ENCODE measurements around the gene USP16. TPM values are rescaled to one million over a fixed set of nuclear protein-coding genes. Genes with fewer than 3 reads are reported as not detected.

Gene USP16
- 26.9 TPM for polyA plus RNA-seq (2013, experiment 1 of 2)
- polyA plus RNA-seq (2013, experiment 2 of 2), result 27.3 TPM

DNA sequence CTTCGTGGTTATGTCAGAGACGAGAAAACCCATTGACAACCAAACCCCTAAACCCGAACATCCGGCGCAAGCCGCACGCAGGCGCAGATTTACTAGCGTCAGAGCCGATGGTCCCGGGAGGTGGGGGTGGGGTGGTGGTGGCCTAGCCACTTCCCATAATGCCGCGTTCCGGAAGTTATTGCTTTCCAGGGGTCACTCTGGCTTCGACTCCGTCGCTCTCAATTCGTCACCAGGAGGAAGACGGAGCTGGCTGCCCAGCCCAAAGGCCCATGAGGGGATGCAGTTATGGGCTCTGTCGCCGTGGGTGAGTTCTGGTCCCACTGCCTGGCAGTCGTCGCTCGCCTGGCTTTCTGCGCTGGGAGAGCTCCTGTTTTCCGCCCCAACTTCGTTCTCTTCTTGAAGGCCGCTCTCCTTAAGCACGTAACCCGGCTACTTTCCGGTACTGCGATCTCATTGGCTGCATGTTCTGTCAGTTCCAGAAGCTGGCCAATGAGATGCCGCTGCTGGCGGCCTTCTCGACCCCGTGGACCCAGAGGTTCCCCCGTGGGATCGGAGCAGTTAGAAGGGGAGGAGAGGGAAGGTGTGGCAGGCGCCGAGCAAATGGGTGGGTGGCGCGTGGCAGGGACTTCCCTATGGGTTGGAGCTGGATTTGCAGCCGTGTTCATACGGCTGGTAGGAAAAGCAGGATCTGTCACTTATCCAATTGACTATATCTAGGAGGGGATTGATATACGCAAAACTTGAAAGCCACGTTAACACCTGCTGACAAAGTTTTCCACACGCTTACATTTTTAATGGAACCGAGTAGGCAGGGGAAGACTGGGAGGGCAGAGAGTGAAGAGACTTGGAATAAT lies at the start of gene USP16:
TSS of gene USP16 (plus strand) at position 195 of the 854 bp plus-strand sequence. CDS start 3,246 bp downstream, outside the sequence.
- H2BK120ac ChIP-seq (ENCODE audit: low read depth, low read length), result no peak within 1 kb of the TSS
- peak within 1 kb of the TSS; percentile 94 for H3K9ac ChIP-seq (ENCODE audit: low read depth, low read length, poor library complexity)
- peaks cover 2 to 13% of the 10 kb centered on the region in 2 donors for H3K36me3 ChIP-seq (replicated peaks in 1 of 2; ENCODE audit: control insufficient read depth in 2 of 2, insufficient read depth in 2 of 2, low read length in 2 of 2)
- no peak within 1 kb of the TSS for H3K14ac ChIP-seq (ENCODE audit: low read length)
- peak; percentile 98 for DNase-seq (ENCODE audit: low spot score)
- H4K8ac ChIP-seq (ENCODE audit: low read depth, low read length), result no peak within 1 kb of the TSS
- WGBS, 2 donors (ENCODE audit: extremely low coverage in 2 of 2, insufficient read length in 2 of 2, insufficient replicate concordance in 1 of 2), result no CpG with 5 or more reads among the region's 48 CpGs
- H2AK5ac ChIP-seq (ENCODE audit: low read depth, low read length), result peak within 1 kb of the TSS; percentile 63
- peak within 1 kb of the TSS; percentile 92 for H3K18ac ChIP-seq (ENCODE audit: low read length)
- H2BK5ac ChIP-seq (ENCODE audit: low read length), result peak within 1 kb of the TSS; percentile 80
- peak within 1 kb of the TSS; percentile 60 for H3K4me2 ChIP-seq (ENCODE audit: insufficient read depth, low read length, poor library complexity, severe bottlenecking)
- H3K4ac ChIP-seq (ENCODE audit: low read length), result no peak within 1 kb of the TSS
- H3K27ac ChIP-seq (replicated peaks; ENCODE audit: low read length), result peak within 1 kb of the TSS; percentile 88
- no peaks in the 10 kb centered on the region for H3K27me3 ChIP-seq (ENCODE audit: control insufficient read depth in 3 of 3, insufficient read depth in 3 of 3, low read depth in 1 of 3, low read length in 3 of 3)
- H3K79me1 ChIP-seq (ENCODE audit: low read depth, low read length), result peaks cover 1% of the 10 kb centered on the region
- no peak within 1 kb of the TSS for H4K91ac ChIP-seq (ENCODE audit: low read depth, low read length, poor library complexity)
- H3K4me3 ChIP-seq (ENCODE audit: low read length in 2 of 2), result peak within 1 kb of the TSS; percentile 90 to 94
- H3K9me3 ChIP-seq (replicated peaks in 1 of 2; ENCODE audit: control insufficient read depth in 2 of 2, insufficient read depth in 1 of 2, low read depth in 1 of 2, low read length in 2 of 2), result no peaks in the 10 kb centered on the region
- H3K4me1 ChIP-seq (ENCODE audit: control insufficient read depth in 2 of 2, insufficient read depth in 1 of 2, low read depth in 1 of 2, low read length in 2 of 2), result peaks cover 0 to 2% of the 10 kb centered on the region in 2 donors
- H3K23ac ChIP-seq (ENCODE audit: low read depth, low read length, poor library complexity), result peak within 1 kb of the TSS; percentile 80
- H2BK15ac ChIP-seq (ENCODE audit: low read length), result no peak within 1 kb of the TSS
- H2AFZ ChIP-seq (ENCODE audit: low read length), result peak within 1 kb of the TSS; percentile 98
- H2BK12ac ChIP-seq (ENCODE audit: low read length), result no peak within 1 kb of the TSS

GRCh38 chr21:28975397-28975796 lies 49.1 kb upstream of the USP16 start:
- no peak overlapping the region for H3K4me3 ChIP-seq (ENCODE audit: low read length in 2 of 2)
- no peaks in the 10 kb centered on the region for H3K27me3 ChIP-seq (ENCODE audit: control insufficient read depth in 3 of 3, insufficient read depth in 3 of 3, low read depth in 1 of 3, low read length in 3 of 3)
- H3K4me2 ChIP-seq (ENCODE audit: insufficient read depth, low read length, poor library complexity, severe bottlenecking), result no peak overlapping the region
- H3K79me1 ChIP-seq (ENCODE audit: low read depth, low read length), result no peaks in the 10 kb centered on the region
- peaks cover 7 to 72% of the 10 kb centered on the region in 2 donors for H3K36me3 ChIP-seq (replicated peaks in 1 of 2; ENCODE audit: control insufficient read depth in 2 of 2, insufficient read depth in 2 of 2, low read length in 2 of 2)
- H2BK120ac ChIP-seq (ENCODE audit: low read depth, low read length), result no peak overlapping the region
- H2BK5ac ChIP-seq (ENCODE audit: low read length), result no peak overlapping the region
- H3K9ac ChIP-seq (ENCODE audit: low read depth, low read length, poor library complexity), result no peak overlapping the region
- peaks cover 1 to 4% of the 10 kb centered on the region in 2 donors for H3K4me1 ChIP-seq (ENCODE audit: control insufficient read depth in 2 of 2, insufficient read depth in 1 of 2, low read depth in 1 of 2, low read length in 2 of 2)
- no peak overlapping the region for H3K14ac ChIP-seq (ENCODE audit: low read length)
- no peak for DNase-seq (ENCODE audit: low spot score)
- no peak overlapping the region for H2AK5ac ChIP-seq (ENCODE audit: low read depth, low read length)
- no peak overlapping the region for H3K4ac ChIP-seq (ENCODE audit: low read length)
- no peak overlapping the region for H4K8ac ChIP-seq (ENCODE audit: low read depth, low read length)
- H4K91ac ChIP-seq (ENCODE audit: low read depth, low read length, poor library complexity), result no peak overlapping the region
- H3K23ac ChIP-seq (ENCODE audit: low read depth, low read length, poor library complexity), result no peak overlapping the region
- no peak overlapping the region for H2BK12ac ChIP-seq (ENCODE audit: low read length)
- H2BK15ac ChIP-seq (ENCODE audit: low read length), result no peak overlapping the region
- no CpG with 5 or more reads among the region's 3 CpGs for WGBS, 2 donors (ENCODE audit: extremely low coverage in 2 of 2, insufficient read length in 2 of 2, insufficient replicate concordance in 1 of 2)
- no peak overlapping the region for H2AFZ ChIP-seq (ENCODE audit: low read length)
- no peak overlapping the region for H3K27ac ChIP-seq (replicated peaks; ENCODE audit: low read length)
- no peak overlapping the region for H3K18ac ChIP-seq (ENCODE audit: low read length)
- H3K9me3 ChIP-seq (replicated peaks in 1 of 2; ENCODE audit: control insufficient read depth in 2 of 2, insufficient read depth in 1 of 2, low read depth in 1 of 2, low read length in 2 of 2), result peaks cover 2 to 12% of the 10 kb centered on the region in 2 donors

GRCh38 chr21:28979092-28979491 lies 45.4 kb upstream of the USP16 start:
- Histone ChIP-seq H3K4me2 (ENCODE audit: insufficient read depth, low read length, poor library complexity, severe bottlenecking) (no peak overlapping the region), H2BK15ac (ENCODE audit: low read length) (no peak overlapping the region), H3K23ac (ENCODE audit: low read depth, low read length, poor library complexity) (no peak overlapping the region), H2AFZ (ENCODE audit: low read length) (no peak overlapping the region), H3K36me3 (replicated peaks in 1 of 2; ENCODE audit: control insufficient read depth in 2 of 2, insufficient read depth in 2 of 2, low read length in 2 of 2) (peaks cover 7 to 92% of the 10 kb centered on the region in 2 donors), H3K9me3 (replicated peaks in 1 of 2; ENCODE audit: control insufficient read depth in 2 of 2, insufficient read depth in 1 of 2, low read depth in 1 of 2, low read length in 2 of 2) (no peaks in the 10 kb centered on the region), H2BK120ac (ENCODE audit: low read depth, low read length) (no peak overlapping the region), H4K8ac (ENCODE audit: low read depth, low read length) (no peak overlapping the region), H3K4me3 (ENCODE audit: low read length in 2 of 2) (no peak overlapping the region), H3K27ac (replicated peaks; ENCODE audit: low read length) (no peak overlapping the region), H3K14ac (ENCODE audit: low read length) (no peak overlapping the region), H3K4ac (ENCODE audit: low read length) (no peak overlapping the region), H2BK12ac (ENCODE audit: low read length) (no peak overlapping the region), H4K91ac (ENCODE audit: low read depth, low read length, poor library complexity) (no peak overlapping the region), H2AK5ac (ENCODE audit: low read depth, low read length) (no peak overlapping the region), H3K4me1 (ENCODE audit: control insufficient read depth in 2 of 2, insufficient read depth in 1 of 2, low read depth in 1 of 2, low read length in 2 of 2) (no peaks in the 10 kb centered on the region), H2BK5ac (ENCODE audit: low read length) (no peak overlapping the region), H3K18ac (ENCODE audit: low read length) (no peak overlapping the region), H3K9ac (ENCODE audit: low read depth, low read length, poor library complexity) (no peak overlapping the region), H3K27me3 (ENCODE audit: control insufficient read depth in 3 of 3, insufficient read depth in 3 of 3, low read depth in 1 of 3, low read length in 3 of 3) (no peaks in the 10 kb centered on the region), H3K79me1 (ENCODE audit: low read depth, low read length) (no peaks in the 10 kb centered on the region)
- no CpG with 5 or more reads among the region's 1 CpG for WGBS, 2 donors (ENCODE audit: extremely low coverage in 2 of 2, insufficient read length in 2 of 2, insufficient replicate concordance in 1 of 2)
- DNase-seq (ENCODE audit: low spot score), result no peak

DNA sequence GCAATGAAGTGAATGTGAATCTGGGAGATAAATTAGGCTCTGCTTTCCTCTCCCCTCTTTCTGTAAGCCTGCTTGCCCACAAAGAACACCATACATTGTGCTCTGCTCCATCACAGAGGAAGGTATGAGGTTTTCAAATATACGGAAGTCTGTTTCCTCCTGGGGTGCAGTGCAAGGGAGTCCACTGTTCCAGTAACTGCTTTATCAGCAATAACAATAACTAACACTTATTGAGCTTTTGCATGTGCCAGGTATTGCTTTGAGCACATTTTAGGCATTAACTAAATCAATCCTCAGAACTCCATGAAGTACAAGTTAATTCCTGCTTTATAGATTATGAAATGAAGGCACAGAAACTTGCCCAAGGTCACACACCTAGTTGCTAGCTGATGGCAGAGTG lies 41.8 kb upstream of the USP16 start:
- Histone ChIP-seq H3K4me1 (ENCODE audit: control insufficient read depth in 2 of 2, insufficient read depth in 1 of 2, low read depth in 1 of 2, low read length in 2 of 2) (no peaks in the 10 kb centered on the region), H2BK120ac (ENCODE audit: low read depth, low read length) (no peak overlapping the region), H3K36me3 (replicated peaks in 1 of 2; ENCODE audit: control insufficient read depth in 2 of 2, insufficient read depth in 2 of 2, low read length in 2 of 2) (peaks cover 8 to 88% of the 10 kb centered on the region in 2 donors), H4K91ac (ENCODE audit: low read depth, low read length, poor library complexity) (no peak overlapping the region), H4K8ac (ENCODE audit: low read depth, low read length) (no peak overlapping the region), H3K27me3 (ENCODE audit: control insufficient read depth in 3 of 3, insufficient read depth in 3 of 3, low read depth in 1 of 3, low read length in 3 of 3) (no peaks in the 10 kb centered on the region), H2AFZ (ENCODE audit: low read length) (no peak overlapping the region), H3K27ac (replicated peaks; ENCODE audit: low read length) (no peak overlapping the region), H2BK12ac (ENCODE audit: low read length) (no peak overlapping the region), H3K23ac (ENCODE audit: low read depth, low read length, poor library complexity) (no peak overlapping the region), H3K4me2 (ENCODE audit: insufficient read depth, low read length, poor library complexity, severe bottlenecking) (no peak overlapping the region), H2BK5ac (ENCODE audit: low read length) (no peak overlapping the region), H3K9ac (ENCODE audit: low read depth, low read length, poor library complexity) (no peak overlapping the region), H3K18ac (ENCODE audit: low read length) (no peak overlapping the region), H2BK15ac (ENCODE audit: low read length) (no peak overlapping the region), H3K4ac (ENCODE audit: low read length) (no peak overlapping the region), H3K14ac (ENCODE audit: low read length) (no peak overlapping the region), H2AK5ac (ENCODE audit: low read depth, low read length) (no peak overlapping the region), H3K4me3 (ENCODE audit: low read length in 2 of 2) (no peak overlapping the region), H3K79me1 (ENCODE audit: low read depth, low read length) (no peaks in the 10 kb centered on the region), H3K9me3 (replicated peaks in 1 of 2; ENCODE audit: control insufficient read depth in 2 of 2, insufficient read depth in 1 of 2, low read depth in 1 of 2, low read length in 2 of 2) (no peaks in the 10 kb centered on the region)
- WGBS, 2 donors (ENCODE audit: extremely low coverage in 2 of 2, insufficient read length in 2 of 2, insufficient replicate concordance in 1 of 2), result no CpG with 5 or more reads among the region's 1 CpG
- no peak for DNase-seq (ENCODE audit: low spot score)
